B cell (primary cell): ENCODE results near the gene YAP1. TPM values are rescaled to one million over a fixed set of nuclear protein-coding genes. Genes with fewer than 3 reads are reported as not detected.

Source experiments
- ATAC-seq: fragments of 200-7000 bp; cut with Tn5 transposase; one replicate; pipeline ENCODE4 v1.10.0; 2021; ENCODE audit warnings: low read depth, mild to moderate bottlenecking, moderate number of reproducible peaks, moderate library complexity
- CTCF ChIA-PET: fragments of 350-600 bp; sonication (Branson Sonifier 250); formaldehyde crosslinking; loops from one replicate; lab custom pipeline; 2021; ENCODE audit warnings: antibody characterized with exemption, inconsistent platforms; lab: Charles Lee
- POLR2A ChIA-PET: fragments of 350-600 bp; sonication (Branson Sonifier 250); formaldehyde crosslinking; loops from one replicate; lab custom pipeline; 2021; ENCODE audit warnings: antibody characterized with exemption; lab: Charles Lee
- DNase-seq: peaks from one replicate; pipeline ENCODE4 v3.0.0; 2013
- H2AFZ ChIP-seq: 2 replicates; pipeline ENCODE4 v1.6.1; 2012; ENCODE audit warnings: mild to moderate bottlenecking, low read depth, low read length; ENCODE audit not compliant: insufficient read depth, poor library complexity, severe bottlenecking
- H3K27ac ChIP-seq, 2 donors: 1 replicate in 1 of 2; 2 replicates in 1 of 2; pipeline ENCODE4 v1.5.1; 2012 to 2013; ENCODE audit warnings: low read length in 2 of 2, mild to moderate bottlenecking in 2 of 2, moderate library complexity in 1 of 2
- H3K27me3 ChIP-seq, 4 experiments: fragments of 200-600 bp in 1 of 4; sonication (generic) in 1 of 4; replicated peaks in 1 of 4; 1 replicate in 2 of 4; 2 replicates in 2 of 4; pipeline versions ENCODE4 v1.6.1 to v1.7.0; 2013 to 2016; ENCODE audit warnings: low read length in 3 of 4, mild to moderate bottlenecking in 2 of 4, mixed read lengths in 1 of 4, moderate library complexity in 1 of 4; ENCODE audit not compliant: insufficient read depth in 4 of 4, control insufficient read depth in 3 of 4; ENCODE audit errors: control extremely low read depth in 1 of 4
- H3K36me3 ChIP-seq, 2 experiments: replicated peaks in 1 of 2; 1 replicate in 1 of 2; 2 replicates in 1 of 2; pipeline versions ENCODE4 v1.6.1 to v1.7.1; 2013; ENCODE audit warnings: low read length in 1 of 2; ENCODE audit not compliant: insufficient read depth in 2 of 2, control insufficient read depth in 1 of 2; ENCODE audit errors: control extremely low read depth in 1 of 2, extremely low read depth in 1 of 2
- H3K4me1 ChIP-seq, 2 donors: fragments of 200-600 bp in 1 of 2; sonication (generic) in 1 of 2; 1 replicate in 1 of 2; 2 replicates in 1 of 2; pipeline versions ENCODE4 v1.5.1 to v1.6.1; 2013 to 2017; ENCODE audit warnings: low read length in 2 of 2; ENCODE audit not compliant: control insufficient read depth in 2 of 2, insufficient read depth in 2 of 2
- H3K4me2 ChIP-seq: replicated peaks from 2 replicates; pipeline ENCODE3; 2012; ENCODE audit warnings: mild to moderate bottlenecking, low read depth, low read length; ENCODE audit not compliant: poor library complexity, severe bottlenecking
- H3K4me3 ChIP-seq, 5 experiments: fragments of 200-600 bp in 1 of 5; sonication (generic) in 1 of 5; 1 replicate in 3 of 5; 2 replicates in 2 of 5; pipeline versions ENCODE4 v1.5.1 to v1.7.0; 2011 to 2016; ENCODE audit warnings: low read length in 4 of 5, mild to moderate bottlenecking in 4 of 5, low read depth in 2 of 5, control low read depth in 1 of 5, moderate library complexity in 1 of 5; ENCODE audit not compliant: insufficient read depth in 1 of 5; ENCODE audit errors: control extremely low read depth in 1 of 5, extremely low read depth in 1 of 5
- H3K79me2 ChIP-seq: fragments of 200-600 bp; sonication (generic); one replicate; pipeline ENCODE4 v1.6.0; 2016; ENCODE audit warnings: low read length; ENCODE audit not compliant: control insufficient read depth, insufficient read depth
- H3K9ac ChIP-seq: fragments of 200-600 bp; sonication (generic); 2 replicates; pipeline ENCODE4 v1.6.1; 2017; ENCODE audit warnings: mild to moderate bottlenecking, low read length, moderate library complexity
- H3K9me3 ChIP-seq, 3 donors: one replicate each; pipeline versions ENCODE4 v1.6.1 to v1.7.1; 2013; ENCODE audit warnings: low read length in 2 of 3; ENCODE audit not compliant: control insufficient read depth in 2 of 3, insufficient read depth in 1 of 3; ENCODE audit errors: control extremely low read depth in 1 of 3
- H4K20me1 ChIP-seq: 2 replicates; pipeline ENCODE4 v1.6.0; 2012; ENCODE audit warnings: mild to moderate bottlenecking, low read length; ENCODE audit not compliant: insufficient read depth, control insufficient read depth, poor library complexity, severe bottlenecking
- H3K27ac Mint-ChIP-seq: one replicate; pipeline ENCODE4 v1.8.0; 2021; ENCODE audit warnings: mixed read lengths
- H3K27me3 Mint-ChIP-seq: one replicate; pipeline ENCODE4 v1.8.0; 2021; ENCODE audit warnings: mixed read lengths
- H3K4me1 Mint-ChIP-seq: one replicate; pipeline ENCODE4 v1.8.0; 2021; ENCODE audit warnings: mixed read lengths
- H3K4me3 Mint-ChIP-seq: one replicate; pipeline ENCODE4 v1.8.0; 2021; ENCODE audit warnings: mixed read lengths
- H3K9me3 Mint-ChIP-seq: one replicate; pipeline ENCODE4 v1.8.0; 2022; ENCODE audit warnings: mixed read lengths; ENCODE audit not compliant: insufficient read depth
- CTCF ChIP-seq: fragments of 200-600 bp; IDR thresholded peaks from one replicate; pipeline ENCODE4 v1.8.0; 2022; ENCODE audit warnings: antibody characterized with exemption, mild to moderate bottlenecking
- EZH2 ChIP-seq: IDR thresholded peaks from 2 replicates; pipeline ENCODE4 v1.6.1; 2012; ENCODE audit warnings: borderline replicate concordance, low read depth, mild to moderate bottlenecking, moderate library complexity, low read length; ENCODE audit not compliant: insufficient read depth, poor library complexity, severe bottlenecking
- WGBS: methylation state at CpG from one replicate; pipeline ENCODE4 v1.1.5; 2013; ENCODE audit warnings: missing lambda C conversion rate; ENCODE audit not compliant: insufficient coverage; 5-methylcytosine and 5-hydroxymethylcytosine counted together
- intact Hi-C: fragments of 100-400 bp; cut with micrococcal nuclease; formaldehyde crosslinking; loops from one replicate; pipeline ENCODE4 v1.10.0; 2022
- polyA plus RNA-seq: library from polyadenylated mRNA; depleted of rRNA; stranded (reverse); fragments of >200 nt; gene quantifications from 2 replicates; pipeline ENCODE4 v1.2.3, GENCODE V29; 2012
- total RNA-seq, 2 donors: library from RNA; stranded (reverse); fragments of 120-200 nt in 1 of 2; gene quantifications; 1 replicate in 1 of 2; 2 replicates in 1 of 2; pipeline versions ENCODE4 v1.2.3 to v1.2.4, GENCODE V29; 2013 to 2022

Gene YAP1
- total and polyA plus RNA-seq, 2 donors (not counting 1 experiment from before 2014, with no cell fraction given), result not detected

DNA sequence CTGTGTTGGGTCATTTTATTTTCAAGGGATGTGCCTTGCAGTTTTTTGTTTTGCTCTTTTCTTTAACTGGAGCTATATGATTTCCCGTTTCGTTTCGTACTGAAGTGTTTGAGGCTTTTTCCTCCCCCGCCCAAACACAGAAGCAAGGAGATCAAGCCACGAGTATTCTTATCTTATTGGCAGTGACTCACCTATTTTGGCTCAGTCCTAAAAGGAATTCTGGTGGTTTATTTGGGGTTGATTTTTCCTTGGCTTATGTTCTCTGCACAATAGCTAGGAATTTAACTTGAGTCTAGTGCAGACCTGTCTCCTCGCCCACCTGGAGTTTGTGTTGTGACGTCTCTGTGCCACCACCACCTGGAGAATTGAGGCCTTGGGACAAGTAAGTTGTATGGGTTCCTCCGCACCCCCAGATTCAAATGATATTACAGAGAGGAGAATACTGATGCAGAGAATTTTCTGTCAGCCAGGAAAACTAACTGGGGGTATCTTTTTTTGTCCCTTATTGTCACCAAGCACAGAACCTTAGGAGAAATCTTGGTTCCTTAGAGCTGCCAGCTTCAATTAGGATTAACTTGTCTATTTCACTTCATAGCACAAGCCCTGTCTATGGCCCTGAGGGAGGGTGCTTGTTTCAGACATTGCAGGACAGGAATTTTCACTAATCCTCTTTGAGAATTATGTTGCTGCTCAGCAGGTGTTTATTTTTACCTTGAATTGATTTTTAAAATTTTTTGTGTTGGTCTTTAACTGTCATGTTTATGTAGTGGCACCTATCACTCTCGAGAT lies 116.6 kb downstream of the YAP1 start:
- Histone ChIP-seq H3K79me2 (no peaks in the 10 kb centered on the region), H3K27ac (no peak overlapping the region), H3K9me3 (no peaks in the 10 kb centered on the region), H2AFZ (no peak overlapping the region), H3K9ac (no peak overlapping the region), H3K4me1 (no peaks in the 10 kb centered on the region), H3K4me2 (no peak overlapping the region), H3K27me3 (no peaks in the 10 kb centered on the region), H3K36me3 (no peaks in the 10 kb centered on the region), H3K4me3 (no peak overlapping the region), H4K20me1 (no peaks in the 10 kb centered on the region)
- Mint-ChIP-seq H3K4me1 (no peaks in the 10 kb centered on the region), H3K27me3 (peaks cover 25% of the 10 kb centered on the region), H3K9me3 (no peaks in the 10 kb centered on the region), H3K4me3 (no peak overlapping the region), H3K27ac (no peak overlapping the region)
- TF ChIP-seq CTCF (no peak), EZH2 (no peak)
- DNase-seq, result no peak
- no peak for ATAC-seq
- ChIA-PET POLR2A (no interaction called here), CTCF (no interaction called here)
- intact Hi-C loops, result no loop called here
- WGBS, result 66% methylated on average over 5 of the region's 9 CpGs

- no peaks in the 10 kb centered on the region for H3K9me3 Mint-ChIP-seq
- H3K4me2 ChIP-seq, result no peak overlapping the region
- no peak overlapping the region for H3K27ac ChIP-seq
- no peaks in the 10 kb centered on the region for H3K4me1 Mint-ChIP-seq
- peaks cover 37% of the 10 kb centered on the region for H3K27me3 Mint-ChIP-seq
- ATAC-seq (no peak), DNase-seq (no peak)
- WGBS, result 100% methylated on average over 1 of the region's 4 CpGs
- no peaks in the 10 kb centered on the region for H3K9me3 ChIP-seq
- H3K4me3 Mint-ChIP-seq, result no peak overlapping the region
- no peaks in the 10 kb centered on the region for H3K79me2 ChIP-seq
- H3K27me3 ChIP-seq, result peaks cover 0 to 9% (median 0%) of the 10 kb centered on the region in 4 experiments
- no peak overlapping the region for H3K27ac Mint-ChIP-seq
- intact Hi-C loops, result no loop called here
- H4K20me1 ChIP-seq, result no peaks in the 10 kb centered on the region
- no peaks in the 10 kb centered on the region for H3K36me3 ChIP-seq
- no peak for TF ChIP-seq CTCF
- no peak for TF ChIP-seq EZH2
- H3K9ac ChIP-seq, result no peak overlapping the region
- no peaks in the 10 kb centered on the region for H3K4me1 ChIP-seq
- H2AFZ ChIP-seq, result no peak overlapping the region
- no peak overlapping the region for H3K4me3 ChIP-seq
- ChIA-PET POLR2A (no interaction called here), CTCF (no interaction called here)
Measured at GRCh38 chr11:102229510-102230123, 119.4 kb downstream of the YAP1 start.
